Gastroesophageal sphincter (tissue), 3 donors: ENCODE results near the gene GRK5.

Source experiments
- CTCF ChIP-seq, 4 experiments: fragments of 200-600 bp in 2 of 4; fragments of 450-650 bp in 2 of 4; sonication (generic) in 1 of 4; IDR thresholded peaks; one replicate each; pipeline ENCODE4 v1.5.1; 2017 to 2019; ENCODE audit warnings: antibody characterized with exemption in 4 of 4, mild to moderate bottlenecking in 2 of 4, moderate library complexity in 2 of 4
- EP300 ChIP-seq: sonication (generic); formaldehyde crosslinking; IDR thresholded peaks from one replicate; pipeline ENCODE4 v1.6.1; 2017; ENCODE audit warnings: antibody characterized with exemption, mild to moderate bottlenecking
- POLR2AphosphoS5 ChIP-seq: sonication (generic); formaldehyde crosslinking; IDR thresholded peaks from one replicate; pipeline ENCODE4 v1.6.1; 2017; ENCODE audit warnings: antibody characterized with exemption

DNA sequence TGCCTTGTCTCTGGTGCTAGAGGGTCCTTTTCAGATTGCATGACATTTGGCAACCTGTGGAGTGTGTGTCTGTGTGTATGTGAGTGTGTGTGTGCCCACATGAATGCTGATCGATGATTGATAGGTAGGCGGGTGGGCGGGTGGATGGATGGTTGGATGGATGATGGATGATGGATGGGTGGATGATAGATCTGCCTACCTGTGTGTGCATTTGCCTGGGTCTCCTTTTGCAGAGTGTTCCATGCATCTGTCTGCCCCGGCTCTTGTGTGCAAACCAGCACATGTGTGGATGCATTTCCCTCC is 235.3 kb downstream of the GRK5 start:
- TF ChIP-seq POLR2AphosphoS5 (no peak), CTCF (IDR thresholded peaks at IDR 0.05) (no peak), EP300 (no peak)
